Karpas-422 (cell line): Measurements from ENCODE around the gene MRPL23. TPM values are rescaled to one million over a fixed set of nuclear protein-coding genes. Genes with fewer than 3 reads are reported as not detected.

Source experiments
- DNase-seq: peaks from one replicate; pipeline ENCODE4 v3.0.0-alpha.2; 2015
- H2AFZ ChIP-seq: fragments of 200-600 bp; sonication (generic); 2 replicates; pipeline ENCODE4 v1.6.1; 2014; ENCODE audit warnings: antibody characterized with exemption, low read length, mixed read lengths
- H3K27ac ChIP-seq: fragments of 200-600 bp; sonication (generic); 2 replicates; pipeline ENCODE4 v1.5.1; 2014; ENCODE audit warnings: mild to moderate bottlenecking, low read length, moderate library complexity
- H3K27me3 ChIP-seq: fragments of 200-600 bp; sonication (generic); 2 replicates; pipeline ENCODE4 v1.6.1; 2014; ENCODE audit warnings: low read length, mixed read lengths
- H3K36me3 ChIP-seq: fragments of 200-600 bp; sonication (generic); 2 replicates; pipeline ENCODE4 v1.6.1; 2014; ENCODE audit warnings: low read length, mixed read lengths; ENCODE audit not compliant: insufficient read depth
- H3K4me1 ChIP-seq: fragments of 200-600 bp; sonication (generic); 2 replicates; pipeline ENCODE4 v1.6.1; 2014; ENCODE audit warnings: mild to moderate bottlenecking, low read length, mixed read lengths
- H3K4me2 ChIP-seq: fragments of 200-600 bp; sonication (generic); 2 replicates; pipeline ENCODE4 v1.6.1; 2014; ENCODE audit warnings: low read length, low read depth, mild to moderate bottlenecking; ENCODE audit not compliant: poor library complexity, severe bottlenecking
- H3K4me3 ChIP-seq: fragments of 200-600 bp; sonication (generic); 2 replicates; pipeline ENCODE4 v1.5.1; 2014; ENCODE audit warnings: mild to moderate bottlenecking, antibody characterized with exemption, low read length, mixed read lengths
- H3K79me2 ChIP-seq: fragments of 200-600 bp; sonication (generic); 2 replicates; pipeline ENCODE4 v1.6.1; 2014; ENCODE audit warnings: mild to moderate bottlenecking, low read length, mixed read lengths
- H3K9ac ChIP-seq: fragments of 200-600 bp; sonication (generic); 2 replicates; pipeline ENCODE4 v1.6.0; 2014; ENCODE audit warnings: low read length
- H3K9me2 ChIP-seq: fragments of 200-600 bp; sonication (generic), shearing (Covaris generic); replicated peaks from 2 replicates; pipeline ENCODE4 v1.6.0; 2014; ENCODE audit warnings: mild to moderate bottlenecking, low read length, moderate library complexity; ENCODE audit not compliant: insufficient read depth
- H3K9me3 ChIP-seq: fragments of 300-700, 200-600 bp; sonication (generic); 2 replicates; pipeline ENCODE4 v1.6.1; 2014; ENCODE audit warnings: low read length, mixed read lengths
- H4K20me1 ChIP-seq: fragments of 200-600 bp; sonication (generic); 2 replicates; pipeline ENCODE4 v1.6.1; 2014; ENCODE audit warnings: mild to moderate bottlenecking, antibody characterized with exemption, low read length, low read depth; ENCODE audit not compliant: insufficient read depth
- total RNA-seq: library from RNA; depleted of rRNA; stranded (reverse); fragments of >200 nt; shearing (Covaris generic); gene quantifications from 2 replicates; pipeline ENCODE4 v1.2.3, GENCODE V29; 2014; ENCODE audit warnings: low replicate concordance

MRPL23 gene
- total RNA-seq, 1 experiment from 2014 or later = 76.2 TPM

- no peak overlapping the region for H3K4me2 ChIP-seq
- H3K79me2 ChIP-seq = no peaks in the 10 kb centered on the region
- no peak for DNase-seq
- no peaks in the 10 kb centered on the region for H4K20me1 ChIP-seq
- H3K9me2 ChIP-seq = no peaks in the 10 kb centered on the region
- H3K9me3 ChIP-seq = no peaks in the 10 kb centered on the region
- H3K4me1 ChIP-seq = no peaks in the 10 kb centered on the region
- no peak overlapping the region for H3K4me3 ChIP-seq
- H3K27me3 ChIP-seq = no peaks in the 10 kb centered on the region
- no peaks in the 10 kb centered on the region for H3K36me3 ChIP-seq
- H3K9ac ChIP-seq = no peak overlapping the region
- no peak overlapping the region for H2AFZ ChIP-seq
- H3K27ac ChIP-seq = no peak overlapping the region
Observed at GRCh38 chr11:1958367-1958766, 11.2 kb downstream of the MRPL23 start.

GRCh38 chr11:1959786-1960185, 12.7 kb downstream of the MRPL23 start:
- no peak for DNase-seq

GRCh38 chr11:1963864-1964263, 16.7 kb downstream of the MRPL23 start:
- Histone ChIP-seq H2AFZ (no peak overlapping the region), H3K27me3 (no peaks in the 10 kb centered on the region), H3K9me2 (no peaks in the 10 kb centered on the region), H3K4me1 (no peaks in the 10 kb centered on the region), H4K20me1 (no peaks in the 10 kb centered on the region), H3K4me2 (no peak overlapping the region), H3K9me3 (no peaks in the 10 kb centered on the region), H3K36me3 (no peaks in the 10 kb centered on the region), H3K27ac (no peak overlapping the region), H3K4me3 (no peak overlapping the region), H3K9ac (no peak overlapping the region), H3K79me2 (no peaks in the 10 kb centered on the region)
- no peak for DNase-seq

More at GRCh38 chr11:1959786-1960185, 12.7 kb downstream of the MRPL23 start:
- Histone ChIP-seq H3K9me3 (no peaks in the 10 kb centered on the region), H3K9me2 (no peaks in the 10 kb centered on the region), H3K27ac (no peak overlapping the region), H3K27me3 (no peaks in the 10 kb centered on the region), H4K20me1 (no peaks in the 10 kb centered on the region), H3K9ac (no peak overlapping the region), H2AFZ (no peak overlapping the region), H3K79me2 (no peaks in the 10 kb centered on the region), H3K36me3 (no peaks in the 10 kb centered on the region), H3K4me1 (no peaks in the 10 kb centered on the region), H3K4me2 (no peak overlapping the region), H3K4me3 (no peak overlapping the region)

- Histone ChIP-seq H3K9me2 (no peaks in the 10 kb centered on the region), H3K9ac (no peak overlapping the region), H2AFZ (no peak overlapping the region), H3K4me2 (no peak overlapping the region), H3K27ac (no peak overlapping the region), H3K27me3 (no peaks in the 10 kb centered on the region), H3K79me2 (no peaks in the 10 kb centered on the region), H3K9me3 (no peaks in the 10 kb centered on the region), H3K4me1 (no peaks in the 10 kb centered on the region), H4K20me1 (no peaks in the 10 kb centered on the region), H3K36me3 (no peaks in the 10 kb centered on the region), H3K4me3 (no peak overlapping the region)
- DNase-seq = no peak
Observed at GRCh38 chr11:1964348-1964747, 17.2 kb downstream of the MRPL23 start.

GRCh38 chr11:1964955-1965354, 17.8 kb downstream of the MRPL23 start:
- Histone ChIP-seq H3K9me2 (no peaks in the 10 kb centered on the region), H3K9me3 (no peaks in the 10 kb centered on the region), H2AFZ (no peak overlapping the region), H3K79me2 (no peaks in the 10 kb centered on the region), H3K36me3 (no peaks in the 10 kb centered on the region), H3K9ac (no peak overlapping the region), H3K4me1 (no peaks in the 10 kb centered on the region), H3K27me3 (no peaks in the 10 kb centered on the region), H3K4me2 (no peak overlapping the region), H3K27ac (no peak overlapping the region), H3K4me3 (no peak overlapping the region), H4K20me1 (no peaks in the 10 kb centered on the region)
- no peak for DNase-seq

GRCh38 chr11:1966531-1966930, 19.4 kb downstream of the MRPL23 start:
- no peaks in the 10 kb centered on the region for H3K4me1 ChIP-seq
- H3K9me2 ChIP-seq = no peaks in the 10 kb centered on the region
- no peak overlapping the region for H3K4me3 ChIP-seq
- no peaks in the 10 kb centered on the region for H3K9me3 ChIP-seq
- H3K4me2 ChIP-seq = no peak overlapping the region
- H3K27me3 ChIP-seq = no peaks in the 10 kb centered on the region
- no peak overlapping the region for H2AFZ ChIP-seq
- no peaks in the 10 kb centered on the region for H4K20me1 ChIP-seq
- no peak for DNase-seq
- H3K36me3 ChIP-seq = no peaks in the 10 kb centered on the region
- H3K9ac ChIP-seq = no peak overlapping the region
- H3K79me2 ChIP-seq = no peaks in the 10 kb centered on the region
- no peak overlapping the region for H3K27ac ChIP-seq

GRCh38 chr11:1967641-1968225, 20.6 kb downstream of the MRPL23 start:
- Histone ChIP-seq H3K4me1 (no peaks in the 10 kb centered on the region), H3K9ac (no peak overlapping the region), H3K79me2 (no peaks in the 10 kb centered on the region), H3K9me2 (no peaks in the 10 kb centered on the region), H3K9me3 (no peaks in the 10 kb centered on the region), H3K36me3 (no peaks in the 10 kb centered on the region), H3K27ac (no peak overlapping the region), H2AFZ (no peak overlapping the region), H3K4me2 (no peak overlapping the region), H4K20me1 (no peaks in the 10 kb centered on the region), H3K4me3 (no peak overlapping the region), H3K27me3 (no peaks in the 10 kb centered on the region)
- no peak for DNase-seq

- H3K4me1 ChIP-seq = no peaks in the 10 kb centered on the region
- no peaks in the 10 kb centered on the region for H4K20me1 ChIP-seq
- H3K36me3 ChIP-seq = no peaks in the 10 kb centered on the region
- no peak for DNase-seq
- H3K9me2 ChIP-seq = no peaks in the 10 kb centered on the region
- no peaks in the 10 kb centered on the region for H3K79me2 ChIP-seq
- H3K27me3 ChIP-seq = no peaks in the 10 kb centered on the region
- H3K4me3 ChIP-seq = no peak overlapping the region
- no peak overlapping the region for H3K27ac ChIP-seq
- H3K4me2 ChIP-seq = no peak overlapping the region
- H2AFZ ChIP-seq = no peak overlapping the region
- no peak overlapping the region for H3K9ac ChIP-seq
- no peaks in the 10 kb centered on the region for H3K9me3 ChIP-seq
Observed at GRCh38 chr11:1968454-1969002, 21.4 kb downstream of the MRPL23 start.
